HepG2 (cell line): Measurements from ENCODE around the gene CFAP61. TPM values are rescaled to one million over a fixed set of nuclear protein-coding genes. Genes with fewer than 3 reads are reported as not detected.

Experiments used
- CERS6 ChIP-seq: sonication (generic); formaldehyde crosslinking; IDR thresholded peaks from 2 replicates; pipeline ENCODE4 v1.5.0; 2020; ENCODE audit warnings: missing genetic modification reagents
- GMEB1 ChIP-seq: sonication (generic); formaldehyde crosslinking; IDR thresholded peaks from 2 replicates; pipeline ENCODE4 v1.5.1; 2020; ENCODE audit warnings: missing genetic modification reagents, mild to moderate bottlenecking, borderline replicate concordance
- HINFP ChIP-seq: sonication (generic); formaldehyde crosslinking; IDR thresholded peaks from 2 replicates; pipeline ENCODE4 v1.4.0; 2020; ENCODE audit warnings: low read depth, mild to moderate bottlenecking, missing genetic modification reagents
- HNF1B ChIP-seq: sonication (generic); formaldehyde crosslinking; IDR thresholded peaks from 2 replicates; pipeline ENCODE4 v1.5.1; 2020; ENCODE audit warnings: mild to moderate bottlenecking, moderate library complexity, missing genetic modification reagents
- IRF1 ChIP-seq: sonication (generic); formaldehyde crosslinking; IDR thresholded peaks from 2 replicates; pipeline ENCODE4 v1.4.0; 2020; ENCODE audit warnings: low read depth, mild to moderate bottlenecking, missing genetic modification reagents
- KMT2A ChIP-seq: sonication (generic); formaldehyde crosslinking; IDR thresholded peaks from 2 replicates; pipeline ENCODE4 v1.4.0; 2020; ENCODE audit warnings: missing genetic modification reagents
- MATR3 ChIP-seq: sonication (generic); formaldehyde crosslinking; IDR thresholded peaks from 2 replicates; pipeline ENCODE4 v1.4.0; 2020; ENCODE audit warnings: missing genetic modification reagents
- MXD4 ChIP-seq: IDR thresholded peaks from 2 replicates; pipeline ENCODE4 v1.6.1; 2016; ENCODE audit warnings: mild to moderate bottlenecking, missing biosample characterization, missing genetic modification reagents
- MYNN ChIP-seq: sonication (generic); formaldehyde crosslinking; IDR thresholded peaks from 2 replicates; pipeline ENCODE4 v1.4.0; 2020; ENCODE audit warnings: mild to moderate bottlenecking, low read depth, missing genetic modification reagents
- RFXANK ChIP-seq: IDR thresholded peaks from 2 replicates; pipeline ENCODE4 v1.6.1; 2016
- THAP8 ChIP-seq: sonication (generic); formaldehyde crosslinking; IDR thresholded peaks from 2 replicates; pipeline ENCODE4 v1.5.1; 2020; ENCODE audit warnings: missing genetic modification reagents, mild to moderate bottlenecking, borderline replicate concordance
- ZBTB4 ChIP-seq: sonication (generic); formaldehyde crosslinking; IDR thresholded peaks from 2 replicates; pipeline ENCODE4 v1.4.0; 2020; ENCODE audit warnings: missing genetic modification reagents, mild to moderate bottlenecking, borderline replicate concordance
- ZNF10 ChIP-seq: sonication (generic); formaldehyde crosslinking; IDR thresholded peaks from 2 replicates; pipeline ENCODE4 v1.4.0; 2020; ENCODE audit warnings: mild to moderate bottlenecking, low read depth, missing genetic modification reagents, borderline replicate concordance
- ZNF639 ChIP-seq: conservative IDR thresholded peaks from 2 replicates; pipeline ENCODE4 v1.6.1; 2018; ENCODE audit warnings: missing genetic modification reagents
- ZNF761 ChIP-seq: sonication (generic); formaldehyde crosslinking; conservative IDR thresholded peaks from 2 replicates; pipeline ENCODE4 v1.4.0; 2020; ENCODE audit warnings: mild to moderate bottlenecking, missing genetic modification reagents
- polyA plus RNA-seq, 8 experiments: library from polyadenylated mRNA; depleted of rRNA in 3 of 8; stranded (reverse) in 7 of 8; unstranded in 1 of 8; fragments of >200 nt; fragmentation: Illumina TruSeq in 4 of 8; extraction: Trizol in 4 of 8; gene quantifications; 2 replicates each; pipeline versions ENCODE4 v1.2.1 to v1.2.3, GENCODE V29; 2011 to 2016; ENCODE audit warnings: low read depth in 4 of 8, missing spikeins in 1 of 8, mixed read lengths in 1 of 8; ENCODE audit not compliant: insufficient read depth in 1 of 8
- total RNA-seq, 5 experiments: library from RNA; depleted of rRNA; stranded (reverse); fragments of >200 nt; fragmentation: Illumina TruSeq; extraction: Trizol; gene quantifications; 2 replicates each; pipeline ENCODE4 v1.2.3, GENCODE V29; 2016; ENCODE audit warnings: low read depth in 1 of 5

The CFAP61 gene
- total and polyA plus RNA-seq, 2 of the 13 experiments (the other 11 are each of a cell fraction or from before 2014, with no cell fraction given) = 0.27 TPM; not detected in 1

GRCh38 chr20:20017001-20017843 is 35.1 kb upstream of the CFAP61 start, which contains the start of gene NAA20 (continued):
- TF ChIP-seq HINFP (peak; percentile 92), ZNF761 (CRISPR knock-in tag) (peak; percentile 93), ZBTB4 (CRISPR knock-in tag) (peak; percentile 78; the same call in 1 of the 2 replicates), MXD4 (peak; percentile 98), MYNN (CRISPR knock-in tag) (no peak), MATR3 (no peak), HNF1B (CRISPR knock-in tag) (peak; percentile 97), CERS6 (CRISPR knock-in tag) (no peak), ZNF639 (CRISPR knock-in tag) (peak; percentile 98), GMEB1 (CRISPR knock-in tag) (peak; percentile 93), RFXANK (CRISPR knock-in tag) (no peak; the same call in 1 of the 2 replicates), KMT2A (CRISPR knock-in tag) (peak; percentile 100), ZNF10 (CRISPR knock-in tag) (no peak), THAP8 (CRISPR knock-in tag) (peak; percentile 79), IRF1 (CRISPR knock-in tag) (peak; percentile 79; the same call in 1 of the 2 replicates)
